HG03159 (cell line): ENCODE data around the gene SYTL5.

Experiments used
- ATAC-seq: cut with Tn5 transposase; IDR thresholded peaks from one replicate; pipeline ENCODE4 v1.9.1; 2021; ENCODE audit warnings: mild to moderate bottlenecking, moderate library complexity; ENCODE audit not compliant: unreplicated experiment

The SYTL5 gene

DNA sequence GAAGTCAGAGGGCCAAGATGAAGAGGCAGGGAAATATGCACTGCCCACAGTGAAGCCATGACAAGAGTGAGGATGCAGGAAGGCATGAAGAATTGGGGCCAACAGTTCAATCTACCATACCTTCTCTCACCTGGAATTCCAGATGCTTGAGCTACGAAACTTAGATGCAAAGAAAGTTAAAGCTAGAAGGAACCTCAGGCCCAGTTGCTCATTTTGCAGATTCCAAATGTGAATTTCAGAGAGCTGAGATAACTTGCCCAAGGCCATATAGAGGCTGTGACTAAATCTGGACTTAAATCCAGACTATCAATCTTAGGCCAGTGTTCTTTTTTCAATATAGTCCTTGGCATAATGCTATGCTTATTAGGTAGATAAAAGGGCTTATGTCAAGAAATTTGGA is 121.6 kb downstream of the SYTL5 start:
- ATAC-seq = no peak

DNA sequence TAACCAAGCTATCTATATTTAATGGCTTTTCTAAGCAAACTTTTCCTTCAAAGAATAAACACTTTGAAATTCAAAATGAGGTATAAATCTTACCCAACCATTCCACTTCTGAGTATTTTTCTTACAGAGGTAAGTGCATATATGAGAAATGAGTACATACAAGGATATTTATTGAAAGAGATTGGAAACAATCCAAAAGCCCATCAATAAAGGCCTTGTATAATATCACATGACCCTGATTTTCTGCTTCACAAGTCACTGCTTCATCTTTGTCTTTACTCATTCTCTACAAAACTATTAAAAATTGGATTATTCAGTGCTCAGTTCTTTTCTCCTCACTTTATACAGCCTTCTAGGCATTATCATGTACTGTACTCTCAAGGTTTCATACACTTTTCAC is 123.0 kb downstream of the SYTL5 start:
- ATAC-seq = no peak

DNA sequence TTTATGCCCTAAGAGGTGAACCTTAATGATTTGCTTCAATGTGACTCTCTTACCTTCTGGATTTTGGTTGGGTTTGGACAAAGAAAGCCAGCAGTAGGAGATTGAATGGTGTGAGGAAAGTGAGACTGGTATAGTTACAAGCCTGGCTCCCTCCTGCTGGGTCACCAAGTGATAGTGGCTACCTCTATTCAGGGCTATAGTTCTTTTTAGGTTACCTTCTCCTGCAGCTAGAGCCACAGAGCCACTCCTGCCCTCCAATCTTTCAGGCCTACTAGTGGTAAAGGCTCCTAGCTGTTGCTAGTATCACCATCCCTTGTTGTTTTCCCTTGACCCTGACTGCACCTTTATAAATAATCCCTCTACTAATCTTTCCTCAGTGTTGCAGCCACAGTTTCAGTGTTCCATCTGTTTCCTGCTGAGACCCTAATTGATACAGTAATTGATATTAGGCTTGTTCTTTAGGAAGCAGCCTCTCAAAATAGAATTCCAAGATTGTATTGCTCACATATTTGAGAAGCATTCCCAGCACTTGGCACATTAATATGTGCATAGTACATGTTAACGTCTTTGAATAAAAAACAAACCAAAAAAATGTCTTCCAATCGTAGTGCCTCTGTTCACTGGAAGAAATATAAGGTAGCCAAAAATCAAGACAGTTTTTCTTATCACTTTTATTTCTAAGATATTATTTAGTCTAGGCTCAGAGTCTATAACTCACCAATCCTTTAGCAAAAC is 132.0 kb downstream of the SYTL5 start:
- ATAC-seq = no peak

DNA sequence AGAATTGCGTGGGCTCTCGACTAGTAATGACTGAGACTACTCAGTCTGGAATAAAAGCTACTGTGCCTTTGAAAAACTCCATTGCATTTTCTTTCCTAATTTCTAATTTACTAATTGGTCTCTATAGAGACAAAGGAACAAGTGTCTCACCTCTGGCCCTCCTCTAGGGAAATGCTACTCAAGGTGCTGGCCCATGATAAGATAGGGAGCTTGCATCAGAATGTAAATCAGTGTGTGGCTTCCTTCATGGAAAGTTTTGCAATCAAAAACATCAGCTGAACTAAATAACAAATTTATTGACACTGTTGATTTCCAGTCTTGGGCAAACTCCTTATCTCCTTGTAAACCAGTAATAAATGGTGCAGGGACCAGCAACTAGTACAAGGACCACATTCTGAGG is 132.5 kb downstream of the SYTL5 start:
- ATAC-seq = no peak

DNA sequence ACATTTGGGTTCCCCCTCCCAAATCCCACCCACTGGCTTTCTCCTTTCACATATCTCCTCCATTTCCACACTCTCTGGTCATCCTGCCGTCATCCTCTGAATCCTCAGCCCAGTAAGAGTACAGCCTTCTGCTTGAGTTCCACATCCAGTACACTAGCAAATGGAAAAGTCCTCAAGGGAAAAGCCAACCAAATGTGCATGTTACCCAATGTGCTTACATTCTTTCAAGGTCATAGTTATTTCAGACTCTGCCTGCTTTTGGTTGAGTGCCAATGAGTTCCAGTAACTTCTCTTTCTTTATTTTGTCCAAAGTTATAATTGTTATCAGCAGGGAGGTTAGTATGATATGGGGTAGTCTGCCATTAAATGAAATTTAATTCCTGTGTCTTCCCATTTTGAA is 136.3 kb downstream of the SYTL5 start:
- ATAC-seq = no peak

DNA sequence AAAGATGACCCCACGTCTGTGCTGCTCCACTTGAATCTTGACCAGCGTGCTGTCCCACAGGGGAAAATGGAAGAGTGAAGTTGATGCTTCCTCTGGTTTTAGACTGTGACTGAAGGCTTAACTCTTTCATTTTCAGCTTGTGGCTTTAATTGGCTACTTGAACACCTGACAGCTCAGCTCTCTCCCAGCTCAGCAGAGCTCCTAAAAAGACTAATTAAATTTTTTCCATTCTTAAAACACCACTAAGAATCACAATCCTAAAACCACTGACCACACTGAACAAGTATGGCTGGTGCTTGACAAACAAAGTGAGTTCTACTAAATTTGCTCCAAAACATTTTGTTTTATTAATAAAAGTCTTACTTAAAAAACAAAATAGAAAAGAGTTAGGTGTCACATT is 142.7 kb downstream of the SYTL5 start:
- no peak for ATAC-seq

DNA sequence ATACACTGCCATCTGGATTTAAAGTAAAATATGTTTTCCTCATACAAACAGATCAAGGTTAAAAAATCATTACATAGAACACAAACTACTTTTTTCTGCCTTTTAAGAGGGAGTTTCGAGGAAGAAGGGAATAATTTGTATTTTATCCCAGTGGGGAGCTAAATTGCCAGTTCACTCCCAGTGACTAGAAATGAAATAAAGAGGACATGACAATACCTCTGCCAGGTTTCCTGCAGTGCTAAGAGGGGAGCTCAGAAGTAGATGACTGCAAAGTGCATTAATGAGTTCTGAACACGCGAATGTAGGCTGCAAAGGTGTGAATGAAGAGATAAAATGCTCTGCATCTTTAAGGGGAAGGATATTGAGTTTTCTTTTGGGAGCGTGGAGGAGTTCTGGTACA is 144.6 kb downstream of the SYTL5 start:
- ATAC-seq = no peak

DNA sequence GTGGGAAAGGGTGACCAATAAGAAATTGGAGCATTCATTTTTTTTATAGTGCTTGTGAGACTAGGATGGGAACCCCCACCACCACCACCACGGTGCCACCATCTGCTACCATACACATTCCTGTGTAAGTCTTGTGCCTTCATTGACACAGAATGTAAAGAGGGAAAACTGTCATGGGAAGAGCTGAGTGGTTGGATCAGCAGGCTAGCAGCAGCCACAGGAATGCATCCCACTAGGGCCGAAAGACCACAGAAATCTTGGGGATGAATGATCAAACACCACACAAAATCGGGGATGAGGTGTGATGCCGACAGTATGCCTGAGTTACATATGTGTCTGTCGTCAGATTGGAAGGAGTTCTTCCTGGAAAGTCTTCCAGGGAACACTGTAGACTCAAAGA is 145.1 kb downstream of the SYTL5 start:
- no peak for ATAC-seq

DNA sequence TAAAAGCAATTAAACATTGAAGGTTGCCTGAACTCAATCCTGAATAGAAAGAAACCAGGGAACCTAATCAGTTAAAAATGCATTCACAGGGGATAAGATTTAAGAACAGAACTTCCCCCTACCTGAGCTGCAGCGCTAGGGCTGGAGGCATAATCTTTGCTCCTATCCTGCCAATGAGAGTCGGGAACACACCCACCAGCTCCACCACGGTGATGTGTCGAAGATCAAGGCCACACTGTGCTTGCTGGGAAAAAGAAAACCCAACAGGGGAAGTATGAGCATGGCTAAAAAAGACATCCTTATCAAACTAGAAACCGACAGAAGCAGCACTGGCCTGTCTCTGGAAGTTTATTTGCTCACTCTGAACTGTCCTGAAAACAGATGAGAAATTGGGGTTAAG is 148.0 kb downstream of the SYTL5 start:
- no peak for ATAC-seq

DNA sequence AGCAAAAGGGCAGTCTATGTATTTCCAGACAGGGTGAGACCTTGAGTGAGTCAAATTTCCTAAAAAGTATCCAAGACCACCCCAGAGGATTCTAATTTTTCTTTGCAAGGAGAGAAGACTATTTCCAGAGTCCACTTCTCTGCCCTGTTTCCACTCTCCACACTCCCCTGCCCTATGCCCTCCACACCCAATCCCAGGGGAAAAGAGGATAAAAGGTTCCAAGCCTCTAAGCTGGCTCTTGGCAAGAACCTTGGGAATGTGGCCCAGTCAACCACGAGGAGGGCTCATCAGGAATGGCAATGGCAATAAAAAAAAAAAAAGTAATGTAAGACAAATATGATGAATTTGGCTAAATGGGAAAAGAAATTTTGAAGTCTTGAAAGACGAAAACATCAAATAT is 148.5 kb downstream of the SYTL5 start:
- ATAC-seq = no peak

DNA sequence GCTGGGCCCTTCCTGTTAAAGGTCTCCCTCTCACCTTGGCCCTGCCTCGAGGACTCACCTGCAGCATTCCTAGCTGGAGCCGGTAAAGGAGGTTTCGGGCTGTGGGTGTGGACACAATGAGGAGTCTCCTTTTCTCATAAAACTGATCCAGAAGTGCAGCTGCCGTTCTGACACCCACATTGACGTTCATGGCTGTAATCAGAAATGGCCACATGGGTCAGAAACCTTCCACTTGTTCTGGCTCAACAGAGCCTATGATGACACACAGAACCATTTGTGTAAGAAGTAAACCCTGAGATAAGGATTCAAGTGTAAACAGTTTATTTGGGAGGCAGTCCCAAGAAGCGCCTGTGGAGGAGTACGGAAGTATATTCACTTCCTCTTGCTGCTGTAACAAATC is 150.5 kb downstream of the SYTL5 start:
- no peak for ATAC-seq

DNA sequence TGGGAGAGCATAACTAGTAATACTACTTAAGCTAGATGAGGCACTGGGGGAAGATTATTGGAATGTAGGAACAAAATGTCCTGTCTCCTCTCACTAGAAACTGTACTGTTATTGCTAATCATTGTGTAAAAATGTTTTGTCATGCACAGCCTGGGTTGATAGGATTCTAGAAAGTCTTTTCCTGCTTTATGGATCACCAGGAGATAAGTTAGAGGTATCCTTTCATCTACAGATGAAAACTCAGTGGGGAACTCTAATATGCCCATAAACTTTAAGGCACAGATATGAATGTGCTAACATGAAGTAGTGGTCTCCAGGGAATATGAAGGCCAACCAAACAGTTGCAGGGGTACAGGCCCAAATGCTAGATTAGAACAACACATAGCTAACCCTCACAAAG is 156.8 kb downstream of the SYTL5 start:
- no peak for ATAC-seq

DNA sequence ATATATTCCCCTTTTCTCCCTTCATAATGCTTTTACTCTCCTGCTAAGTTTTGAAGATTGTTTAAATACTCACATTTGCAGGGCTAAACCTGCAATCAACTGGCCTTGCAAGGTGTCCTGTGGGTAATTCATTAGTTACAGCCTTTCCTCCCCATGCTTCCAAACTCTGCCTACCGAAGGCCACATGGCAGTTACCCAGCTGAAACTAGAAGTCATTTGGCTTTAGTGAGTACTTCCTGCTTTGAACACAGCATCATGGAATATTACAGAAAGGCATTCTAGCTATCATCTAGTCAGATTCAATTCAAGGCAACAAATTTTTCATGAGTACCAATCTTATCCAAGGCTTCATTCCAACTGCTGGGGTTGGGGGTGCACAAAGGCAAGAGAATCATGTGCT is 158.7 kb downstream of the SYTL5 start:
- ATAC-seq = no peak

DNA sequence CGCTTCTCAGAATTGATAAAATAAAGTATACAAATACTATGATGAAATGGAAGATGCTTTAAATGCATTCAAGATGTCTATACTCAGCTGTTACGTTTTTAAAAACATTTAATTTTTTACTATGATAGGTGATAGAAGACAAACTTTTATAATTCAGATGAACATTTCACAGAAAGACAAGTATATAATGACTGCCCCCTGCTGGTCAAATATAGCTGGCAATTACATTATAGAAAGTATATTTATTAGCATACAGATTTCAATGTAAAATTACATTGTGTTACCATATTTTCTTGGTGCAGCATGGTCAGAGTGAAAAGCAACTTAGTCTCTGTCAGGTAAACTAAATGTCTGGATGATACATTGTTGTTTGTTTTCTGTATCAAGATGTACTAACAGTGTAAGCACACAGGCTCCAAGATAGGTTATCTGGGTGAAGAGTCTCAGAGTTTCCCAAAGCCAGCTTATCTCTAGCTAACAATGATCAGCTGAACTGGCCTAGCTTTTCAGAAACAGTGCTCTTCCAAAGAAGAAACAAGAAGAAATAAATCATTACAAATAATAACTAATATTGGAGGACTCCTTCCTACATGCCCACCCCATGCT is 160.2 kb downstream of the SYTL5 start:
- ATAC-seq = no peak

DNA sequence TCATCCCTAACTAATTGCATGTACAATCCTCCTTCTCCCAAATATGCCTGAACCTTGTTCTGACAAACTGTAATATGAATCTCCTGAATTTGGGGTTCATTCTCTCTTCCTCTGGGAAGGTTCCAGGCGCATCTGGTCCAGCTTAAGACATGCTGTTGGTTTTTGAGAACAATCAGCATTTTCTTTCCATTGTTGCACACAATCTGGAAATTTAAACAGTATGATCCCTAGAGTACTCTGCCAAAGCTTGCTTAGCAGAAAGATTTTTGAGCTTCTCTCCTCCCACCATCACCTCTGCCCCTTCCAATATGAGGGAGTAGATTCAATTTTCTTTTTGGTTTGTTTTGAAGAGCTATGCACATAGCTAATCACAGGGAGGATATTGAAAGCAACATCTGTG is 164.2 kb downstream of the SYTL5 start:
- ATAC-seq = no peak

DNA sequence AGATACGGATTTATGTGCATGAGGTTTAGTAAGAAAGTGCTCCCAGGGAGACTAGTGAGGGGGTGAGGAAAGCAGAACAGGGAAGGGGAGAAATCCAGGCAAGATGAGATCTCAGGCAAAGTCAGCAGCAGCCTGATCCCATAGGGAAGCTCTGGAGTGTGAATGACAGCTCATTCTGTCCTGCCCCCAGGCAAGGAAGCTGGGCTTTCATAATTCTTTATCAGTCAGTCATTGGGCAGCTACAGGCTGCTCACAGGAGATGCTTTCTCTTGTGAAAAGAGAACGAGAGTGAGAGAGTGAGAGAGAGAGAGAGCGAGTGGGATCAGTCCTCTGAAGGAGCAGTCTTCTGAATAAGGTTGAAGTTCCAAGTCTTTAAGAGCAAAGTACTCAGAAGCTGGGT is 166.2 kb downstream of the SYTL5 start:
- no peak for ATAC-seq

DNA sequence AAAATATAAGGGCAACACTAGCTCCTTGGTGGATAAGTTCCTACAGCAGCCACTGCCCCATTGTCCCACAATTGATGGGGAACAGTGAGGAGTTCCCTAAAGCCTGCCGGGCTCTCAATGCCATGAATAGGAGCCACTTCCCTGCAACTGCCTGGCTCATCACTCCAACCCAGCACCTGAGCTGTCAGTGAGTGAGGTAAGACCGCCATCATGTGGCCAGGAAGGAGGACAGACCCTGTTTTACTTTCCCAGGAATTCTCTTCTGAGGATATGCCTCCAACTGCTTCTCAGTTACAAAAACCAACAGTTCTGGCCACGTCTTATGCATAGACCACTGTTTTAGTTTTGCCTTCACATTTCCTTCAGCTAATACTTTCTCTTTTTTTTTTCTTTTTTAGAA is 168.8 kb downstream of the SYTL5 start:
- no peak for ATAC-seq

DNA sequence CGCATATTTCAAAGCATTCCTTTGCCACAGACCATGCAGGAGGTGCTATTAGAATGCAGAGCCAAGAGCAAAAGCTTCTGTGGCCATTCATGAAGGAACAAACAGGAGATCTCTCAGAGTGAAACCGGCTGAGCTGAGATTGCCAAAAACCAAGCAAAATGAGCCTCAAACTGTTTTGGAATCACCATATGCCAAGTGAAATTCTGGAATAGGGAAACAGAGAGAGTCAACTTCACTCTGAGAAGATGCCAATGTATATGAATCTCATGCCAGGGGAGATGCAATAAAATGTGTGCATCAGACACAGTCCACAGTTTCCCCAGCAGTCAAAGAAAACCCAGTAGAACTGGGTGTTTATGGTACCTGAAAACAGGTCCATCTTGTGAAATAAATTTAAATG is 172.0 kb downstream of the SYTL5 start:
- no peak for ATAC-seq
